GM12892 (cell line): ENCODE results near the gene CPNE4.

ENCODE experiments used
- POLR2A ChIP-seq: IDR thresholded peaks from 2 replicates; pipeline ENCODE4 v1.6.1; 2011; ENCODE audit warnings: low read depth, low read length, control low read depth
- POLR2AphosphoS5 ChIP-seq: IDR thresholded peaks from 2 replicates; pipeline ENCODE4 v1.6.1; 2011; ENCODE audit warnings: low read depth, low read length, control low read depth

GRCh38 chr3:131699001-131699400 lies 335.8 kb downstream of the CPNE4 start:
- no peak for TF ChIP-seq POLR2AphosphoS5
- no peak for TF ChIP-seq POLR2A
